ENCODE measurements around the gene NELL1.

The NELL1 gene

DNA sequence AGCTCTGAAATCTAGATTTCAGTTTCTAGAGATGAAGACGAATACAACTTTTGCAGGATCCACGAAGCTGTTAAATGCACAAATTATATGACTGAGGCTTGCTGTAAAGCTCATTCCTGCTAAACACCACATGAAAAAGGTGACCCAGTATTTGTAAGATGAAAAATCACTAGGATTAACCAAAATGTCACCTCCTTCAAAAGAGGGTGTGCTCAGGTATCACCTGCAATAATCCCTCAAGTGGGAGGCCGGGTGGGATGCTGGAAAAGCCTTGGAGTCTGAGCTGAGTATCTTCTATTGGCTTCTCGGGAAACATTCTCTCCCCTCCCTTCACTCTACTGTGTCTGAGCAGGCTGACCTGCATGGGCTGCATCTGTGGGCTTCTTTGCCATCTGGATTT, 195.8 kb downstream of the NELL1 start:
- TF ChIP-seq EZH2 (IDR thresholded peaks at IDR 0.05; ENCODE audit: borderline replicate concordance, low read depth, low read length, severe bottlenecking): no peak
- TF ChIP-seq, protein P1, sequence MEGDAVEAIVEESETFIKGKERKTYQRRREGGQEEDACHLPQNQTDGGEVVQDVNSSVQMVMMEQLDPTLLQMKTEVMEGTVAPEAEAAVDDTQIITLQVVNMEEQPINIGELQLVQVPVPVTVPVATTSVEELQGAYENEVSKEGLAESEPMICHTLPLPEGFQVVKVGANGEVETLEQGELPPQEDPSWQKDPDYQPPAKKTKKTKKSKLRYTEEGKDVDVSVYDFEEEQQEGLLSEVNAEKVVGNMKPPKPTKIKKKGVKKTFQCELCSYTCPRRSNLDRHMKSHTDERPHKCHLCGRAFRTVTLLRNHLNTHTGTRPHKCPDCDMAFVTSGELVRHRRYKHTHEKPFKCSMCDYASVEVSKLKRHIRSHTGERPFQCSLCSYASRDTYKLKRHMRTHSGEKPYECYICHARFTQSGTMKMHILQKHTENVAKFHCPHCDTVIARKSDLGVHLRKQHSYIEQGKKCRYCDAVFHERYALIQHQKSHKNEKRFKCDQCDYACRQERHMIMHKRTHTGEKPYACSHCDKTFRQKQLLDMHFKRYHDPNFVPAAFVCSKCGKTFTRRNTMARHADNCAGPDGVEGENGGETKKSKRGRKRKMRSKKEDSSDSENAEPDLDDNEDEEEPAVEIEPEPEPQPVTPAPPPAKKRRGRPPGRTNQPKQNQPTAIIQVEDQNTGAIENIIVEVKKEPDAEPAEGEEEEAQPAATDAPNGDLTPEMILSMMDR (IDR thresholded peaks at IDR 0.05; ENCODE audit: borderline replicate concordance, extremely low read depth, low read length, poor library complexity, severe bottlenecking): no peak
- H3K4me1 ChIP-seq (ENCODE audit: insufficient read depth, low read length): no peaks in the 10 kb centered on the region
- H3K9me3 ChIP-seq (ENCODE audit: insufficient read depth, low read length, severe bottlenecking): no peaks in the 10 kb centered on the region
- ATAC-seq (ENCODE audit: insufficient read depth, low read depth) (no peak), DNase-seq (no peak)
- H3K4me2 ChIP-seq (ENCODE audit: insufficient read depth, low read length): no peak overlapping the region
- H3K36me3 ChIP-seq (ENCODE audit: insufficient read depth, low read length): no peaks in the 10 kb centered on the region
- H3K27ac ChIP-seq (ENCODE audit: low read length): no peak overlapping the region
- H3K27me3 ChIP-seq (ENCODE audit: insufficient read depth, low read length, poor library complexity): no peaks in the 10 kb centered on the region
- H3K4me3 ChIP-seq (ENCODE audit: low read depth in 1 of 2, low read length in 2 of 2): no peak overlapping the region
- no peaks in the 10 kb centered on the region for H3K79me2 ChIP-seq (ENCODE audit: insufficient read depth, low read length)
- no peak overlapping the region for H2AFZ ChIP-seq (ENCODE audit: low read depth, low read length)
- no peak overlapping the region for H3K9ac ChIP-seq (ENCODE audit: low read depth, low read length)
- no peaks in the 10 kb centered on the region for H4K20me1 ChIP-seq (ENCODE audit: insufficient read depth, low read length)

DNA sequence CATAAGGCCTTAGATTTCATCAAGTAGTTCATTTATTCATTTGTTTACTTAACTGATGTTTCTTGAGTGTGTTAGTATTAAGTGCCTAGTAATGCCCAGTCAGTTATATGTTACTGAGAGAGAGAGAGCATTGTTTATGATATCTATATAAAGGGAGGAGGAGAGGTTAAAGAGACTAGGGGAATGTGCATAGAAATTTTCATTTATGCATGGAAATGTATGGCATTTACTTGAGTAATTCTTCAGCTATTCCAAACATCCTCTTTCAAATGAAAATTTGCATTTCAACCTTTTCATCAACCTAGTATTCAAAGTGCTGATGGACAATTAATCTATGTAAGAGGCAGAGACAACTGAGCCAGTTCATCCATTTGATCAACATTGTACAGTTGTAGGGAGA, 199.7 kb downstream of the NELL1 start:
- H3K9me3 ChIP-seq (ENCODE audit: insufficient read depth, low read length, severe bottlenecking): no peaks in the 10 kb centered on the region
- H3K27ac ChIP-seq (ENCODE audit: low read length): no peak overlapping the region
- H3K4me2 ChIP-seq (ENCODE audit: insufficient read depth, low read length): no peak overlapping the region
- H3K9ac ChIP-seq (ENCODE audit: low read depth, low read length): no peak overlapping the region
- no peaks in the 10 kb centered on the region for H3K36me3 ChIP-seq (ENCODE audit: insufficient read depth, low read length)
- no peak overlapping the region for H3K4me3 ChIP-seq (ENCODE audit: low read depth in 1 of 2, low read length in 2 of 2)
- H3K27me3 ChIP-seq (ENCODE audit: insufficient read depth, low read length, poor library complexity): no peaks in the 10 kb centered on the region
- no peaks in the 10 kb centered on the region for H3K4me1 ChIP-seq (ENCODE audit: insufficient read depth, low read length)
- no peak overlapping the region for H2AFZ ChIP-seq (ENCODE audit: low read depth, low read length)
- no peaks in the 10 kb centered on the region for H3K79me2 ChIP-seq (ENCODE audit: insufficient read depth, low read length)
- no peak for TF ChIP-seq EZH2 (IDR thresholded peaks at IDR 0.05; ENCODE audit: borderline replicate concordance, low read depth, low read length, severe bottlenecking)
- TF ChIP-seq, protein P1 (IDR thresholded peaks at IDR 0.05; ENCODE audit: borderline replicate concordance, extremely low read depth, low read length, poor library complexity, severe bottlenecking): no peak
- no peak for ATAC-seq (ENCODE audit: insufficient read depth, low read depth)
- DNase-seq: no peak
- H4K20me1 ChIP-seq (ENCODE audit: insufficient read depth, low read length): no peaks in the 10 kb centered on the region

DNA sequence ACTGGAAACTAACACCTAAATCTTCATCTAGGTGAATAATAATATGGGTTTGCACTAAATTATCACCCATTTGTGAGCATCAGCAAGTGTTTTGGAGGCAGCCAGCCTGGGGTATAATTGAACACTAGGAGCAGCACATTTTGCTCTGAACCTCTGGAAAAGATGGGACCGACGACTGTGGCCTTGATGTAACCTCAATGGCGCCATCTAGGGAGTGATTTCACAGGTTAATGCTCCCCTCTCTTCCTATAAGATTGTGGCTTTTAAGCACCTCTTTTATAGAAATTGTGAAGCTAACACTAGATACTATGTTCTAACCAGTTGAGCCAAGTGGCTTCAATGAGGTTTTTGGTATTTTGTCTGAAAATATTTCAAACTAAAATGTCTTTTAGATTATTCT, 203.7 kb downstream of the NELL1 start:
- DNase-seq: peak; percentile 12

More for the DNA sequence above, 203.7 kb downstream of the NELL1 start:
- no peaks in the 10 kb centered on the region for H3K9me3 ChIP-seq (ENCODE audit: insufficient read depth, low read length, severe bottlenecking)
- no peak overlapping the region for H2AFZ ChIP-seq (ENCODE audit: low read depth, low read length)
- H3K4me2 ChIP-seq (ENCODE audit: insufficient read depth, low read length): no peak overlapping the region
- H3K36me3 ChIP-seq (ENCODE audit: insufficient read depth, low read length): no peaks in the 10 kb centered on the region
- no peaks in the 10 kb centered on the region for H3K79me2 ChIP-seq (ENCODE audit: insufficient read depth, low read length)
- H3K4me1 ChIP-seq (ENCODE audit: insufficient read depth, low read length): no peaks in the 10 kb centered on the region
- H3K27me3 ChIP-seq (ENCODE audit: insufficient read depth, low read length, poor library complexity): no peaks in the 10 kb centered on the region
- TF ChIP-seq, protein P1 (IDR thresholded peaks at IDR 0.05; ENCODE audit: borderline replicate concordance, extremely low read depth, low read length, poor library complexity, severe bottlenecking): peak; percentile 52
- no peak for TF ChIP-seq EZH2 (IDR thresholded peaks at IDR 0.05; ENCODE audit: borderline replicate concordance, low read depth, low read length, severe bottlenecking)
- no peak overlapping the region for H3K27ac ChIP-seq (ENCODE audit: low read length)
- no peak overlapping the region for H3K4me3 ChIP-seq (ENCODE audit: low read depth in 1 of 2, low read length in 2 of 2)
- H4K20me1 ChIP-seq (ENCODE audit: insufficient read depth, low read length): no peaks in the 10 kb centered on the region
- peak; percentile 45; the same call in 1 of the 3 replicates for ATAC-seq (ENCODE audit: insufficient read depth, low read depth)
- H3K9ac ChIP-seq (ENCODE audit: low read depth, low read length): no peak overlapping the region
